Testis (tissue), 3 donors: ENCODE data around the gene PCDHGA6. TPM values are rescaled to one million over a fixed set of nuclear protein-coding genes. Genes with fewer than 3 reads are reported as not detected.
"Not testable (repeated sequence)": the region's sequence is repeated elsewhere in the genome, so short reads cannot be mapped to it uniquely, and the experiment has no call there.

ENCODE experiments used
- DNase-seq: peaks from one replicate; pipeline ENCODE4 v3.0.0-alpha.2; 2019
- H3K27ac ChIP-seq, 2 donors: fragments of 200-600 bp; sonication (generic); one replicate each; pipeline ENCODE4 v1.5.1; 2019
- H3K27me3 ChIP-seq: fragments of 200-600 bp; sonication (generic); one replicate; pipeline ENCODE4 v1.5.1; 2019
- H3K36me3 ChIP-seq: fragments of 200-600 bp; sonication (generic); one replicate; pipeline ENCODE4 v1.5.1; 2017; ENCODE audit warnings: low read depth; ENCODE audit errors: missing control alignments
- H3K4me1 ChIP-seq: fragments of 200-600 bp; sonication (generic); one replicate; pipeline ENCODE4 v1.5.1; 2019
- H3K4me3 ChIP-seq, 2 donors: fragments of 200-600 bp; sonication (generic); one replicate each; pipeline ENCODE4 v1.5.1; 2017 to 2019
- H3K9me3 ChIP-seq: fragments of 200-600 bp; sonication (generic); one replicate; pipeline ENCODE4 v1.5.1; 2017
- POLR2A ChIP-seq: fragments of 450-650 bp; IDR thresholded peaks from one replicate; pipeline ENCODE4 v1.6.1; 2017; ENCODE audit warnings: antibody characterized with exemption, mild to moderate bottlenecking, moderate library complexity
- WGBS, 2 donors: methylation state at CpG; one replicate each; pipeline ENCODE4 v1.1.5; 2018; 5-methylcytosine and 5-hydroxymethylcytosine counted together
- intact Hi-C: fragments of 100-400 bp; cut with DNase I; formaldehyde crosslinking; loops from one replicate; pipeline ENCODE4 v1.15.1; 2023; ENCODE audit warnings: low total_unique reads
- polyA plus RNA-seq: library from polyadenylated mRNA; stranded (reverse); fragments of 350-450 nt; fragmentation: Illumina TruSeq; extraction: RNeasy Lipid Tissue Mini Kit (QIAGEN cat#74804); gene quantifications from one replicate; pipeline ENCODE4 v1.2.3, GENCODE V29; 2014; ENCODE audit warnings: low read depth, low replicate concordance; ENCODE audit not compliant: insufficient read depth
- total RNA-seq, 2 donors: library from RNA; depleted of rRNA; stranded (reverse); fragments of >200 nt; gene quantifications; one replicate each; pipeline ENCODE4 v1.2.3, GENCODE V29; 2016
- TF ChIP-seq, protein P1 (sequence below), 3 experiments: fragments of 450-650 bp in 2 of 3; fragments of 200-600 bp in 1 of 3; sonication (generic) in 1 of 3; IDR thresholded peaks; one replicate each; pipeline ENCODE4 v1.5.1; 2016 to 2019; ENCODE audit warnings: antibody characterized with exemption in 3 of 3, mild to moderate bottlenecking in 2 of 3, moderate library complexity in 1 of 3

The PCDHGA6 gene
- total and polyA plus RNA-seq, 3 donors from 2014 or later, result 1.8 to 13.4 (median 9.7) TPM

DNA sequence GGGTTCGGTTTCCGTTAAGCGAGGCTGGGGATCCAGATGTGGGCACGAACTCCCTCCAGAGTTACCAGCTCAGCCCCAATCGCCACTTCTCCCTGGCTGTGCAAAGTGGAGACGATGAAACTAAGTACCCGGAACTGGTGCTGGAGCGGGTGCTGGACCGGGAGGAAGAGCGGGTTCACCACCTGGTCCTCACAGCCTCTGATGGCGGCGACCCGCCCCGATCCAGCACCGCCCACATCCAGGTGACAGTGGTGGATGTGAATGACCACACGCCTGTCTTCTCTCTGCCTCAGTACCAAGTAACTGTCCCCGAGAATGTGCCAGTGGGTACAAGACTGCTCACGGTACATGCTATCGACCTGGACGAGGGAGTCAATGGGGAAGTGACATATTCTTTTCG, 9.7 kb downstream of the PCDHGA6 start:
- Histone ChIP-seq H3K9me3 (no peaks in the 10 kb centered on the region), H3K36me3 (no peaks in the 10 kb centered on the region)
- WGBS, 2 donors, result 24 to 32% methylated on average over 20 to 21 of the region's 21 CpGs

DNA sequence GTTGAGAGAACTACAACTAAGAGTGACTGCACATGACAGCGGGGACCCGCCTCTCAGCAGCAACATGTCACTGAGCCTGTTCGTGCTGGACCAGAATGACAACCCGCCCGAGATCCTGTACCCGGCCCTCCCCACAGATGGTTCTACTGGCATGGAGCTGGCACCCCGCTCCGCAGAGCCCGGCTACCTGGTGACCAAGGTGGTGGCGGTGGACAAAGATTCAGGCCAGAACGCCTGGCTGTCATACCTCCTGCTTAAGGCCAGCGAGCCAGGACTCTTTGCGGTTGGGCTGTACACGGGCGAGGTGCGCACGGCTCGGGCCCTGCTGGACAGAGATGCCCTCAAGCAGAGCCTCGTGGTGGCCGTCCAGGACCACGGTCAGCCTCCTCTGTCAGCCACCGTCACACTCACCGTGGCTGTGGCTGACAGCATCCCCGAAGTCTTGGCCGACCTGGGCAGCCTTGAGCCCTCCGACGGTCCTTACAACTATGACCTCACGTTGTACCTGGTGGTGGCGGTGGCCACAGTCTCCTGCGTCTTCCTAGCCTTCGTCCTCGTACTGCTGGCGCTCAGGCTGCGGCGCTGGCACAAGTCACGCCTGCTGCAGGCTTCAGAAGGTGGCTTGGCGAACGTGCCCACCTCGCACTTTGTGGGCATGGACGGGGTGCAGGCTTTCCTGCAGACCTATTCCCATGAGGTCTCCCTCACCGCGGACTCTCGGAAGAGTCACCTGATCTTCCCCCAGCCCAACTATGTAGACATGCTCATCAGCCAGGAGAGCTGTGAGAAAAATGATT, 11.0 kb downstream of the PCDHGA6 start:
- H3K9me3 ChIP-seq, result no peaks in the 10 kb centered on the region
- DNase-seq, result no peak
- H3K4me1 ChIP-seq, result no peaks in the 10 kb centered on the region

More for the DNA sequence above, 9.7 kb downstream of the PCDHGA6 start:
- H3K27me3 ChIP-seq, result no peaks in the 10 kb centered on the region
- H3K27ac ChIP-seq, result no peak overlapping the region
- H3K4me3 ChIP-seq, result peak overlapping the region in 1 of 2 donors; percentile 48
- DNase-seq, result no peak
- intact Hi-C loops, result no loop called here
- H3K4me1 ChIP-seq, result no peaks in the 10 kb centered on the region
- TF ChIP-seq POLR2A, result no peak
- TF ChIP-seq, protein P1, sequence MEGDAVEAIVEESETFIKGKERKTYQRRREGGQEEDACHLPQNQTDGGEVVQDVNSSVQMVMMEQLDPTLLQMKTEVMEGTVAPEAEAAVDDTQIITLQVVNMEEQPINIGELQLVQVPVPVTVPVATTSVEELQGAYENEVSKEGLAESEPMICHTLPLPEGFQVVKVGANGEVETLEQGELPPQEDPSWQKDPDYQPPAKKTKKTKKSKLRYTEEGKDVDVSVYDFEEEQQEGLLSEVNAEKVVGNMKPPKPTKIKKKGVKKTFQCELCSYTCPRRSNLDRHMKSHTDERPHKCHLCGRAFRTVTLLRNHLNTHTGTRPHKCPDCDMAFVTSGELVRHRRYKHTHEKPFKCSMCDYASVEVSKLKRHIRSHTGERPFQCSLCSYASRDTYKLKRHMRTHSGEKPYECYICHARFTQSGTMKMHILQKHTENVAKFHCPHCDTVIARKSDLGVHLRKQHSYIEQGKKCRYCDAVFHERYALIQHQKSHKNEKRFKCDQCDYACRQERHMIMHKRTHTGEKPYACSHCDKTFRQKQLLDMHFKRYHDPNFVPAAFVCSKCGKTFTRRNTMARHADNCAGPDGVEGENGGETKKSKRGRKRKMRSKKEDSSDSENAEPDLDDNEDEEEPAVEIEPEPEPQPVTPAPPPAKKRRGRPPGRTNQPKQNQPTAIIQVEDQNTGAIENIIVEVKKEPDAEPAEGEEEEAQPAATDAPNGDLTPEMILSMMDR (IDR thresholded peaks at IDR 0.05), result no peak

DNA sequence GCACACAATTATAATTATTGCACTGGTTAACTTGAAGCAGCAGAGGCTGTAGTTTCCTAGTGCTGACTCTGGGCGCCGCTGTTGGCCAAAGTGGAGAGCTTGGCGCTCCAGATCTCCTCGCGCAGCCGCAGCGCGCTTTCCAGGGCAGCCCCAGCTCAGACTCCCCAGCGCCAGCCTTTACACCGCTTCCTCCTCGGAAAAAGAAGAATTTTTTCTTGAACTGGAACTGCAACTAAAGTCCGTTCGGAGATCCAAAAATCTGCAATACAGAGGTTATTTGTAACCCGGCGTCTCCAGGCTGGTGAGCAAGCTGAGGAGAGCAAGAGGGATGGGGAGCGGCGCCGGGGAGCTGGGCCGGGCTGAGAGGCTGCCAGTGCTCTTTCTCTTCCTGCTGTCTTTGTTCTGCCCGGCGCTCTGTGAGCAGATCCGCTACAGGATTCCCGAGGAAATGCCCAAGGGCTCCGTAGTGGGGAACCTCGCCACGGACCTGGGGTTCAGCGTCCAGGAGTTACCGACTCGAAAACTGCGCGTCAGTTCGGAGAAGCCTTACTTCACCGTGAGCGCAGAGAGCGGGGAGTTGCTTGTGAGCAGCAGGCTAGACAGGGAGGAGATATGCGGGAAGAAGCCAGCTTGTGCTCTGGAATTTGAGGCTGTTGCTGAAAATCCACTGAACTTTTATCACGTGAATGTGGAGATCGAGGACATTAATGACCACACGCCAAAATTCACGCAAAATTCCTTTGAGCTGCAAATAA, 14.0 kb downstream of the PCDHGA6 start, which contains the start of gene PCDHGB4:
Gene PCDHGB4 (plus strand): TSS at position 142 of the 755 bp plus-strand sequence. CDS start 187 bp downstream, at position 329.
- peak; percentile 63 for DNase-seq
- intact Hi-C loops, H3K27me3 ChIP-seq, H3K36me3 ChIP-seq, H3K9me3 ChIP-seq, H3K4me1 ChIP-seq, H3K27ac ChIP-seq: not testable (repeated sequence)
- peak within 1 kb of the TSS in 1 of 2 donors; percentile 11 for H3K4me3 ChIP-seq
- TF ChIP-seq, protein P1 (IDR thresholded peaks at IDR 0.05), result peak in 2 of 3 experiments; percentile 53 to 59
- 9 to 16% methylated on average over 18 to 19 of the region's 40 CpGs for WGBS, 2 donors

More for the DNA sequence above, 11.0 kb downstream of the PCDHGA6 start:
- WGBS, 2 donors, result 32 to 38% methylated on average over 15 to 40 of the region's 43 CpGs
- TF ChIP-seq POLR2A, result no peak
- intact Hi-C loops, result no loop called here
- Histone ChIP-seq H3K27ac (no peak overlapping the region), H3K4me3 (no peak overlapping the region), H3K27me3 (no peaks in the 10 kb centered on the region), H3K36me3 (no peaks in the 10 kb centered on the region)

DNA sequence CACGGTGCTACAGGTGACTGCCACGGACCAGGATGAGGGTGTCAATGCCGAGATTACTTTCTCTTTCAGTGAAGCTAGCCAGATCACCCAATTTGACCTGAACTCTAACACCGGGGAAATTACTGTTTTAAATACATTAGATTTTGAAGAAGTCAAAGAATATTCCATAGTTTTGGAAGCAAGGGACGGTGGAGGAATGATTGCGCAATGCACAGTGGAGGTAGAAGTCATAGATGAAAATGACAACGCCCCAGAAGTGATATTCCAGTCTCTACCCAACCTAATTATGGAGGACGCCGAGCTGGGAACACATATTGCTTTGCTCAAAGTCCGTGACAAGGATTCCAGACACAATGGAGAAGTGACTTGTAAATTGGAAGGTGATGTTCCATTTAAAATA, 15.0 kb downstream of the PCDHGA6 start:
- no peak for TF ChIP-seq POLR2A
- TF ChIP-seq, protein P1 (IDR thresholded peaks at IDR 0.05), result no peak
- H3K36me3 ChIP-seq, result no peaks in the 10 kb centered on the region
- intact Hi-C loops, result no loop called here
- DNase-seq, result no peak
- 31 to 42% methylated on average over 10 of the region's 10 CpGs for WGBS, 2 donors
- H3K27ac ChIP-seq, result no peak overlapping the region
- H3K4me1 ChIP-seq, result no peaks in the 10 kb centered on the region
- H3K9me3 ChIP-seq, result no peaks in the 10 kb centered on the region
- no peaks in the 10 kb centered on the region for H3K27me3 ChIP-seq
- H3K4me3 ChIP-seq, result no peak overlapping the region
